Activated naive CD8-positive, alpha-beta T cell treated with anti-CD3 and anti-CD28 coated beads, Interleukin-2, amount 10 ng/mL, durations not matched to agents 7 days and 5 days (primary cell): ENCODE results near the gene CDHR2. TPM values are rescaled to one million over a fixed set of nuclear protein-coding genes. Genes with fewer than 3 reads are reported as not detected.
A peak's percentile ranks its signal among the peaks of the same experiment; 100 is the strongest.

Experiments used
- ATAC-seq: fragments of 150-1000 bp; cut with Tn5 transposase; one replicate; pipeline ENCODE4 v1.10.0; 2021; ENCODE audit warnings: low read depth, moderate library complexity
- POLR2A ChIA-PET: fragments of 350-600 bp; sonication (Branson Sonifier 250); formaldehyde crosslinking; loops from one replicate; lab custom pipeline; 2021; ENCODE audit warnings: antibody characterized with exemption; lab: Charles Lee
- DNase-seq: peaks from one replicate; pipeline ENCODE4 v3.0.0; 2021
- H3K27ac Mint-ChIP-seq: one replicate; pipeline ENCODE4 v1.8.0; 2022; ENCODE audit warnings: mild to moderate bottlenecking, mixed read lengths
- H3K27me3 Mint-ChIP-seq: one replicate; pipeline ENCODE4 v1.8.0; 2022; ENCODE audit warnings: mild to moderate bottlenecking, moderate library complexity, mixed read lengths
- H3K36me3 Mint-ChIP-seq: one replicate; pipeline ENCODE4 v1.8.0; 2021; ENCODE audit warnings: mild to moderate bottlenecking, mixed read lengths
- H3K4me1 Mint-ChIP-seq: one replicate; pipeline ENCODE4 v1.8.0; 2021; ENCODE audit warnings: mixed read lengths
- H3K4me3 Mint-ChIP-seq: one replicate; pipeline ENCODE4 v1.8.0; 2022; ENCODE audit warnings: mild to moderate bottlenecking, moderate library complexity, mixed read lengths
- H3K9me3 Mint-ChIP-seq: one replicate; pipeline ENCODE4 v1.8.0; 2021; ENCODE audit warnings: mixed read lengths
- total RNA-seq, 2 experiments: library from RNA; stranded (reverse); gene quantifications; one replicate each; pipeline ENCODE4 v1.2.3, GENCODE V29; 2021

CDHR2 gene
- total RNA-seq, 2 experiments from 2014 or later, result 2.4 to 3.8 TPM

DNA sequence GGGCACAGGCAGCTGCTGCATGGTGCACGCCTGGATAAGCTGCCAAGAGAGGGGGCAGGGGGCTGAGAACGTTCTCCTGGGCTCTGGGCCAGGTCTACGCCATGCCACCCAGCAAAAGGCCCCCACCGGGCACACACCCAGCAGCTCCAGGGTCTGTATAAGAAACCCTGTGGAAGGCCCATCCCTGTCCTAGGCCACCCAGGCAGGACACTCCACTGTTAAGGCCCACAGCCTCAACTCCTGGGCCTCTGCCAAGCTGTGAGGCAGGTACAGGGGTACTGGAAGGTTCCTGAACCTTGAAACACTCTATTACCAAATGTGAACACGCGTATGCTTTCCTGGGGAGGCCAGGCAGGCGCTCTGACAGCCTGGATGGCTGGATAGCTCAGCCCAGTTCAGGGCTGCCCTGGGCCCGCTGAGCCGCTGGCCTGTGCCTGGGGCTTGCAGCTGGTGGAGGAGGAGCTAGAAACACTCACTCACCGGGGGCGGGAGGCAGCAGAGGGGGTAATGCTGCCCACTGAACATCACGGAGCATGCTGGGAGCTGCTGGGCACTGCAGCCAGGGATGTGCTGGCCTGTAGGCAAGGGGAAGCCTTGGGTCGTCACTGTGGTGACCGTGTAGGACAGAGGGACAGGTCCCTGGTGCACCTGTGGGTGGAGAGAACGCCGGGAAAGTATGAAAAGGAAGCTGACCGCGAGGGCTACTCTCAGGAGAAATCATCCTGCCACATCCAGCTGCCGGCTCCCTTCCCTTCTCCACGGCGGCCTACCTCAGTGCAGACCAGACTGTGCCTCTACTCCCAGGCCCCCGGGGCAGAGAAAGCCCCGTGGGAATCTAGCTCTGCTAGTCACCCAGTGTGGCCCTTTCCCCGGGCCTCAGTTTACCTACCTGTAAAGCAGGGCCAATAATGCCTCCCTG is 17.9 kb upstream of the CDHR2 start:
- peaks cover 26% of the 10 kb centered on the region for H3K36me3 Mint-ChIP-seq
- H3K4me3 Mint-ChIP-seq, result peak overlapping the region; percentile 96
- POLR2A ChIA-PET, result interaction anchor here (0.8 to 8.0 kb wide), 8 partner anchors 9 to 1673 kb away, joined by 3 to 167 read pairs (median 3); partner anchors contain the start of gene FAF2
- H3K27me3 Mint-ChIP-seq, result no peaks in the 10 kb centered on the region
- H3K4me1 Mint-ChIP-seq, result peaks cover 52% of the 10 kb centered on the region
- ATAC-seq, result peak; percentile 17
- H3K9me3 Mint-ChIP-seq, result no peaks in the 10 kb centered on the region
- peak overlapping the region; percentile 95 for H3K27ac Mint-ChIP-seq
- peak; percentile 63 for DNase-seq

DNA sequence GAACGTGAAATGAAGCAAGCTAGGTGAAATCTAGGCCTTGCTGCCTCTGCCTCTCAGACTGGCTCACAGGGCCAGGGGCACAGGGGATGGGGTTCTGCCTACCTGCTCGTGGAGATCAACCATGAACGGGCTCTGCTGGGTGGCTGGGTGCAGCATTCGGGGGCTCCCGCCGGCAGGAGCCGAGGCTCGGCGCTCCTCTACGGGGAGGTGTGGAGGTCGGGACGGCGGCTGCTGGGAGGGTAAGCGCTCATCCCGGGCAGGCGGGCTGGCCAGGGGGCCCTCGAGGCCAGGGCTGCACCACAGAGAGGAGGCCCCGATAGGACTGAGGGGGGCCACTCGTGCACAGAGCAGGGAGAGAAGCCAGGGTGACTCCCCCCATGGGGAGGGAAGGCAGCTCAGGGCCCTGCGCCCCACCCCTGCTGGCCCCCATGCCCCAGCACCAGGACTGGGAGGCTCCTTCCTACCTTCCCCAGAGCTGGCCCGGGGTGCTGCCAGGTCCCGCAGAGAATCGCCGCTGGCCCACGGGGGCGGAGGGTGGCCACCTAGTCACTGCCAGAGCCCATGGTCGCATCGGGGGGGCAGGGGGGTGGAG is 17.1 kb upstream of the CDHR2 start:
- DNase-seq (no peak), ATAC-seq (no peak)
- no peaks in the 10 kb centered on the region for H3K9me3 Mint-ChIP-seq
- H3K4me1 Mint-ChIP-seq, result peaks cover 50% of the 10 kb centered on the region
- H3K27ac Mint-ChIP-seq, result peak overlapping the region; percentile 95
- no peaks in the 10 kb centered on the region for H3K27me3 Mint-ChIP-seq
- POLR2A ChIA-PET, result interaction anchor here (0.7 to 8.0 kb wide), 7 partner anchors 9 to 106 kb away, joined by 3 to 167 read pairs (median 4); partner anchors contain the start of gene FAF2
- H3K36me3 Mint-ChIP-seq, result peaks cover 26% of the 10 kb centered on the region
- H3K4me3 Mint-ChIP-seq, result peak overlapping the region; percentile 96

GRCh38 chr5:176532795-176533194 is 16.3 kb upstream of the CDHR2 start:
- DNase-seq (peak; percentile 36), ATAC-seq (no peak)
- H3K36me3 Mint-ChIP-seq, result peaks cover 26% of the 10 kb centered on the region
- H3K4me3 Mint-ChIP-seq, result peak overlapping the region; percentile 100
- peak overlapping the region; percentile 99 for H3K27ac Mint-ChIP-seq
- H3K9me3 Mint-ChIP-seq, result no peaks in the 10 kb centered on the region
- H3K4me1 Mint-ChIP-seq, result peaks cover 47% of the 10 kb centered on the region
- no peaks in the 10 kb centered on the region for H3K27me3 Mint-ChIP-seq
- POLR2A ChIA-PET, result interaction anchor here (0.7 to 8.0 kb wide), 4 partner anchors 9 to 144 kb away, joined by 5 to 167 read pairs (median 33); partner anchors contain the start of genes FAF2, HIGD2A and NOP16

GRCh38 chr5:176533390-176533789 is 15.8 kb upstream of the CDHR2 start:
- POLR2A ChIA-PET, result interaction anchor here (0.6 to 8.0 kb wide), 5 partner anchors 9 to 144 kb away, joined by 3 to 167 read pairs (median 5); partner anchors contain the start of genes FAF2, HIGD2A and NOP16
- Mint-ChIP-seq H3K4me3 (peak overlapping the region; percentile 100), H3K36me3 (peaks cover 23% of the 10 kb centered on the region), H3K9me3 (no peaks in the 10 kb centered on the region), H3K4me1 (peaks cover 46% of the 10 kb centered on the region), H3K27me3 (no peaks in the 10 kb centered on the region), H3K27ac (peak overlapping the region; percentile 99)
- DNase-seq, result no peak
- ATAC-seq, result no peak

- peak; percentile 71 for DNase-seq
- peak; percentile 17 for ATAC-seq
- Mint-ChIP-seq H3K9me3 (no peaks in the 10 kb centered on the region), H3K36me3 (peaks cover 22% of the 10 kb centered on the region), H3K4me1 (peaks cover 48% of the 10 kb centered on the region), H3K27ac (peak overlapping the region; percentile 99), H3K27me3 (no peaks in the 10 kb centered on the region), H3K4me3 (peak overlapping the region; percentile 100)
- POLR2A ChIA-PET, result interaction anchor here (0.6 to 8.0 kb wide), 6 partner anchors 8 to 145 kb away, joined by 3 to 167 read pairs (median 4); partner anchors contain the start of genes FAF2, HIGD2A and NOP16
Measured at GRCh38 chr5:176533894-176534611, 15.1 kb upstream of the CDHR2 start.

DNA sequence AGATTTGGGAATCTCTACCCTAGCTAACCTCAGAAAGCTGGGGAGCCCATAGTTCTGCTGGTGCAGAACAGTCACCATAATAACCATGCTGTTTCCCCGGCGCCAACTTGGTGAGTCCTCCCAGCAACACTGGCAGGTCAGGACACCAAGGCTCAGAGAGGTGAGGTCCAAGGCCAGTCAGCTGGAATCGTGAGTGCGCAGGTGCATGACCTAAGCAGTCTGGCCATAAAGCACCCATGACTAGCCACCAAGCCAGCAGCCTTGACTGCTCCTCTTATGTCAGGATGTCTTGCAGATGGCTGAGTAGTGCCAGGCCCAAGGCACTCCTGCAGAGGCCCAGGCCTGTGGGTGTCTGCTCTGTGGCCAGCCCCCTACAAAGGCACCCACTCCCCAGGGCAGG is 14.5 kb upstream of the CDHR2 start:
- Mint-ChIP-seq H3K36me3 (peaks cover 19% of the 10 kb centered on the region), H3K27me3 (no peaks in the 10 kb centered on the region), H3K9me3 (no peaks in the 10 kb centered on the region), H3K27ac (peak overlapping the region; percentile 99), H3K4me3 (peak overlapping the region; percentile 100), H3K4me1 (peaks cover 48% of the 10 kb centered on the region)
- peak; percentile 48 for DNase-seq
- ATAC-seq, result no peak
- POLR2A ChIA-PET, result interaction anchor here (0.5 to 8.0 kb wide), 11 partner anchors 7 to 119 kb away, joined by 3 to 167 read pairs (median 3); partner anchors contain the start of genes CDHR2 and FAF2

GRCh38 chr5:176535101-176535663 is 14.0 kb upstream of the CDHR2 start:
- peaks cover 50% of the 10 kb centered on the region for H3K4me1 Mint-ChIP-seq
- H3K27ac Mint-ChIP-seq, result peak overlapping the region; percentile 99
- H3K36me3 Mint-ChIP-seq, result peaks cover 17% of the 10 kb centered on the region
- DNase-seq, result peak; percentile 49
- no peaks in the 10 kb centered on the region for H3K9me3 Mint-ChIP-seq
- POLR2A ChIA-PET, result interaction anchor here (0.5 to 8.0 kb wide), 13 partner anchors 7 to 529 kb away, joined by 3 to 167 read pairs (median 4); partner anchors contain the start of genes CDHR2, CLTB and FAF2
- no peak for ATAC-seq
- H3K4me3 Mint-ChIP-seq, result peak overlapping the region; percentile 100
- H3K27me3 Mint-ChIP-seq, result no peaks in the 10 kb centered on the region

- POLR2A ChIA-PET, result interaction anchor here (0.7 to 8.0 kb wide), 14 partner anchors 6 to 530 kb away, joined by 3 to 167 read pairs (median 8); partner anchors contain the start of genes CDHR2, CLTB, FAF2 and HIGD2A
- ATAC-seq, result no peak
- DNase-seq, result peak; percentile 47
- Mint-ChIP-seq H3K4me3 (peak overlapping the region; percentile 100), H3K27me3 (no peaks in the 10 kb centered on the region), H3K4me1 (peaks cover 55% of the 10 kb centered on the region), H3K27ac (peak overlapping the region; percentile 99), H3K9me3 (no peaks in the 10 kb centered on the region), H3K36me3 (peaks cover 17% of the 10 kb centered on the region)
Measured at GRCh38 chr5:176535664-176536131, 13.4 kb upstream of the CDHR2 start.

- peak; percentile 85 for DNase-seq
- peak; percentile 7 for ATAC-seq
- H3K27ac Mint-ChIP-seq, result peak overlapping the region; percentile 99
- peaks cover 15% of the 10 kb centered on the region for H3K36me3 Mint-ChIP-seq
- peak overlapping the region; percentile 100 for H3K4me3 Mint-ChIP-seq
- H3K9me3 Mint-ChIP-seq, result no peaks in the 10 kb centered on the region
- H3K27me3 Mint-ChIP-seq, result no peaks in the 10 kb centered on the region
- H3K4me1 Mint-ChIP-seq, result peaks cover 58% of the 10 kb centered on the region
- POLR2A ChIA-PET, result interaction anchor here (0.5 to 8.0 kb wide), 18 partner anchors 6 to 175 kb away, joined by 3 to 167 read pairs (median 7); partner anchors contain the start of genes CLTB, FAF2, HIGD2A and KIAA1191
Measured at GRCh38 chr5:176536132-176536901, 12.8 kb upstream of the CDHR2 start.

DNA sequence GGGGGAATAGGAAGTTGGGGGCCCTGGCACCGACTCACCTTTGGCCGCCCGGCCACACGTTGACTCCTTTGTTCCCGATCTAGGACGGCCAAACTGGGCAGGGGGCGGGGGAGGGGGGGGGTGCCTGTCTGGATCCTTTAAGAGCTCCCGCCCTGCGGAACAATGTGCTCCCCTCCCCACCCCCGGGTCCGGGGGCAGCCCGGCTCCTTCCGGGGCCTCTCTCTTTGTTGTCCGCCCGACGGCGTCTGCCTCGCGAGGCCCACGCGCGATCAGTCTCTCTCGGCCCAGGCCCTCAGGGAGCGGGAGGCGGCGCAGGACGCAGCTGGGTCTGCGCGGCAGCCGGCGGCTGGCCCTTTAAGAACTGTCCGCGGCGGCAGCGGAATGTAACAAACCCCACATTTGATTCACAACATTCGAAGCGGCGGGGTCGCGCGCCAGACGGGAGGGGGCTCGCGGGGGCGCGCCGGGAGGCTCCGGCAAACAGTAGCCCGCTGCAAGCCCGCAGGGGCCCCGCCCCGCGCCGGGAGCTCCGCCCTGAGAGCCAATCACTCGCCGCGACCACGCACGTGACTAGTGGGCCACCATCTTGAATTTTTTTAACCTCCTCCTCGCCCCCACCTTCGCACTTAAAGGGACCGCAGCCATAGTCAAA is 12.1 kb upstream of the CDHR2 start, which contains the start of gene RNF44:
RNF44 (minus strand) TSS at position 501 of the 652 bp plus-strand sequence. CDS start 4,930 bp downstream, outside the sequence.
- Mint-ChIP-seq H3K4me1 (peaks cover 59% of the 10 kb centered on the region), H3K4me3 (peak within 1 kb of the TSS; percentile 100), H3K36me3 (peaks cover 11% of the 10 kb centered on the region), H3K27ac (peak within 1 kb of the TSS; percentile 99), H3K27me3 (no peaks in the 10 kb centered on the region), H3K9me3 (no peaks in the 10 kb centered on the region)
- POLR2A ChIA-PET, result interaction anchor here (0.5 to 5.6 kb wide), 19 partner anchors 8 to 919 kb away, joined by 3 to 60 read pairs (median 5); partner anchors contain the start of genes CLTB, FAF2, HIGD2A and KIAA1191
- ATAC-seq (peak; percentile 50), DNase-seq (peak; percentile 100)
